Activated CD8-positive, alpha-beta memory T cell treated with anti-CD3 and anti-CD28 coated beads, Interleukin-2, amount 50 U/mL, for 48 hours (primary cell): ENCODE results near the gene ZNF749.
A peak's percentile ranks its signal among the peaks of the same experiment; 100 is the strongest.

Experiments
- DNase-seq: peaks from one replicate; pipeline ENCODE4 v3.0.0-alpha.2; 2020

ZNF749 gene

DNA sequence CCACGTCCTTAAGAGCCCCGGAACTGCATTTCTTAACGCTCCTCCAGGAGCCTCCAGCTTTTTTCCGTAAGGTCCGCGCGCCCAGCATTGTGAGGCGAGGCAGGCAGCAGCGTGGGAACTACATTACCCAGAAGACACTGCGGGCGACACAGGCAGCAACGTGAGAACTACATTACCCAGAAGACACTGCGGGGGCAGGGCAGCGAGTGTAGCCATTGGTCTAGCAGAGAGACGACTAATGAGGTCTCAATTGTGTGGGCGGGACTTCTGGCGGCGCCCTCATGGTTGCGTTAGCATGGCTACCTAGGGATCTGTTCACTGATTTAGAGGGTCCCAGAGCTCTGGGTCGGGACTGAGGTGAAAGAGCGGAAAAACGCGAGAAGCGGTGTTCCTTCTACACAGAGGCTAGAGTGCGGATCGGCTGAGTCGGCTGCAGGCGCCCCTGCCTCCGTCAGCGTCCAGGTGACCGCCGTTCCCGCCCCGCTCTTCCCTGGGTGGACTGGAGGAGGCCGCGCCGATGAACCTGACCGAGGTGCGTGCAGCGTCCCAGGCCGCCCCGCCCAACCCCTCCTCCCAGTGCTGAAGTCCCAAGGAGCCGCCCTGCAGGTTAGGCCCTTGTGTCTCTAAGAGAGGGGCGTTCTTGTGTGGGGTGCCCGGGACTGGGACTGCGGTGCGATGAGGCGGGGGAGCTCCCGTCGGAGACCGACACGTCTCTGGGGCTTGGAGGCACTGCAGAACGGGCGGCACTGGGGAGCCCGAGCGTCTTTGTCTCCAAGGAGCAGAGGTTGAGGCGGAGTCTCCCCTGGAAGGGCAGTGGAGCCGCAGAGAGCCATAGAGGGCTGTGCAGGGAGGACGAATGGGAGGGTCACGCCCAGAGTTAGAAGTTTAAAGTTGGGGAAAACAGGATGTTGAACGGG is at the start of gene ZNF749:
Gene ZNF749 (plus strand): TSS at position 264 of the 917 bp plus-strand sequence. CDS start 254 bp downstream, at position 518.
- DNase-seq: peak; percentile 91

DNA sequence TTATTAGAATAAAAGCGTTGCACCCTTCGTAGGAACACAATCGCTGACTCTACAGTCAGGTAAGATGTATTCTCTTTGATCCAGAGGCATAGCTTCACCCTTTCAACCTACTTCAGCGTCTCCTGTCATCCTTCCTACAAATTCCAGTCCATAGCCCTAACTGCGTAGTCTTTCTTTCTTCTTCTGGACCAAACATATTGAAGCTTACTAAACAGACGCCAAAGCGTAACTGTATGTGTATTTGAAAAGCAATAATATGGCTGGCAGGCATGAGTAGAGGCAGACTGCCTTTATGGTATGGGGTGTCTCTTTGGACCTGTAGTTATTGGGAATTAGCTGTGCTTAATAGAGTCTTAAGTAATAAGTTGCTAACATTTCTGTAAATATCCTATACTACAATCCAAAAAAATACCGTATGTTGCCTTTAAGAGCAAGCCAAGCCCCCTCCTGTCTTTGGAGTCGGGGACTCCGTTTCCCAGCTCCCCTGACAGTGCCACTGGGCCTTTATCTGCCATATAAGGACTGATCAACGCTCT is 45.9 kb upstream of the ZNF749 start:
- DNase-seq: no peak

DNA sequence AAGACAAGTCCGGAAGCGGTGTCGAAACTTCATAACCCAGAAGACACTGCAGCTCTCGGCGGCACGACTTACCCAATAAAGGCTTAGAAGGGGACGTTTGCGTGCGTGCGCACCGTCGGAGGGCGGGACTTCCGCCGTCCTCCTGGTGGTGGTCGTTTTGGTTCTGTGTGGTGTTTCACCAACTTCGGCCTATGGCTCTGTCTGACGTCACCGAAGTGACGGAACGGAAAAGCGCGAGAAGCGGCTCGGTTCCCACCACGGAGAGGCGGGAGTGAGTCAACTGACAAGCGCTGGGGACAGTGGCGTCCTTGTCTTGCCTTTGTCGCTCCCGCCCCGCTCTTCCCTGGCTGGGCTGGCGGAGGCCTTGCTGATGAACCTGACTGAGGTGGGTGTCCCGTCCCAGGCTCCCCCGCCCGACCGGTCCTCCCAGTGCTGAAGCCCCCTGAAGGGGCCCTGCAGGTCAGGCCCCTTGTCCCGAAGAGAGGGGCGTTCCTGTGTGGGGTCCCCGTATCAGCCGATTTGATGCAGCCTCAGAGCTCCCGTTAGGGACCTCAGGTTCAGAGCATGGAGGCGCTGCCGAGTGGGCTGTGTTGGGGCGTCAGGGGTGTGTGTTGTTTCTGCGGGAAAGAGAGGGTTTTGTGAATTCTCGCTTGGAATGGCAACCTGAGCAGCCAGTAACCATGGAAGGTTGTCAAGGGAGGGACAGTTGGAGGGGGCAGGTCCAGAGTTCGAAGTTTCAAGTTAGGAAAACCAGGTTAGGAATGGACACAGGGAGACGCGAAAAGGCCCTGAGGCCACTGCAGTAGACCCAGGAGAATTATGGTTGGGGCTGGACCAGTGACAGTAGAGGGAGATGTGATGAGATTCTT is 45.2 kb upstream of the ZNF749 start, which contains the start of gene ZNF548:
Gene ZNF548 (plus strand): TSS at position 125 of the 869 bp plus-strand sequence. CDS start 246 bp downstream, at position 371.
- DNase-seq: peak; percentile 98

DNA sequence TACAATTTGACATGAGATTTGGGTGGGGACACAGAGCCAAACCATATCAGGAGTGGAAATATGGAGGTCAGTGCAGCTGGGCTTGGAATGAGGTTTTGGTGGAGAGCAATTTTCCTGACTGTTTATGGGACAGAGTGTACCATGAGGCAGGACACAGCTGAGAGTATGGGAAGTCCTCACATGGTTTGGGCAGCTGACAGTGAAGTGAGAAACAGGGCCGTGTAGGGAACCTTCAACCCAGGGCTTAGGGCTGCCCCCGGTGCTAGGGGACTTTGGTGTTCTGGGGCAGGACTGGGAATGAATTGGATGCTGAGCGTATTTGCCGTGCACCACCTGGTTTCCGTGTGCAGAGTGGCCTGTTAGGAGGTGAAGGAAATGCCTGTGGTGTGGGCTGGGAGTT is 39.4 kb upstream of the ZNF749 start:
- DNase-seq: no peak

DNA sequence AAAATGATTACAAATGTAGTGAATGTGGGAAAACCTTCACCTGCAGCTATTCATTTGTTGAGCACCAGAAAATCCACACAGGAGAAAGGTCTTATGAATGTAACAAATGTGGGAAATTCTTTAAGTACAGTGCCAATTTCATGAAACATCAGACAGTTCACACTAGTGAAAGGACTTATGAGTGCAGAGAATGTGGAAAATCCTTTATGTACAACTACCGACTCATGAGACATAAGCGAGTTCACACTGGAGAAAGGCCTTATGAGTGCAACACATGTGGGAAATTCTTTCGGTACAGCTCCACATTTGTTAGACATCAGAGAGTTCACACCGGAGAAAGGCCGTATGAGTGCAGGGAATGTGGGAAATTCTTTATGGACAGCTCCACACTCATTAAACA is 36.3 kb upstream of the ZNF749 start:
- no peak for DNase-seq

DNA sequence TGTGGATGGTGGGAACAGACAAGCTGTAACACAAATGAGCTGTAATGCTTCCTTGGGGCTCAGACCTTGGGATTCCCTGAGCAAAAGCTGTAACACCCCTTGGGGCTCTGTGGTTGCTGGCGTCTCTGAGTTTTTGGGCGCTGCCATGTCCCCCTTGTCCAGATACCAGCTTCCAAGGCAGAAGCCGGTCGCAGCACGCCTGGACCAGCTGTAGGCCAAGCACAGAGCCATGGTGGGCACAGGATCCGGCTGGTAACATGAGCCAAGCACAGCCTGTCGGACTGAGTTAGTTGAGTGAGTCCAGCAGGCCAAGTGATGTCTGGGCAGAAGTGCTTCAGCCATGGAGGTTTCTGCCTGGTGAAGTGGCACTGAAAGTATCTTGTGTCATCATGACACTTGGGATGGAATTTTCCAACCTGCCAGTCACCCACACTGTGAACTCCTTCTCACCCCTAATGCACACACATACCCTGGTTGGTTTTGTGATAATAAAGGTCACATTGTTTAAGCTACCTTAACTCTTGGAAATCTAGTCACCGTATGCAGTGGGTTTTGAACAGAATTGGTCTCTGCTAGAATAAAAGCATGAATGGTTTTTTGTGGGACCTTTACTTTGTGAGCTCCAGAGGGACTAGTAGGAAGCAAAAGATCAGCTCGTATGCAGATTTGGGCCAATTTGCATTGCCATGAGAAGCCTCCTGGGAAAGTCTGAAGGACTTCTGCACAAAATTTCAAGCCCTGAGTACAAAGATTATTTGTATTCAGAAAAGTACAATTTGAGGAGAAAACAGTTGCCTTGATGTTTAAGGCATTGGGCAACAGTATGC is 31.2 kb upstream of the ZNF749 start:
- DNase-seq: no peak

DNA sequence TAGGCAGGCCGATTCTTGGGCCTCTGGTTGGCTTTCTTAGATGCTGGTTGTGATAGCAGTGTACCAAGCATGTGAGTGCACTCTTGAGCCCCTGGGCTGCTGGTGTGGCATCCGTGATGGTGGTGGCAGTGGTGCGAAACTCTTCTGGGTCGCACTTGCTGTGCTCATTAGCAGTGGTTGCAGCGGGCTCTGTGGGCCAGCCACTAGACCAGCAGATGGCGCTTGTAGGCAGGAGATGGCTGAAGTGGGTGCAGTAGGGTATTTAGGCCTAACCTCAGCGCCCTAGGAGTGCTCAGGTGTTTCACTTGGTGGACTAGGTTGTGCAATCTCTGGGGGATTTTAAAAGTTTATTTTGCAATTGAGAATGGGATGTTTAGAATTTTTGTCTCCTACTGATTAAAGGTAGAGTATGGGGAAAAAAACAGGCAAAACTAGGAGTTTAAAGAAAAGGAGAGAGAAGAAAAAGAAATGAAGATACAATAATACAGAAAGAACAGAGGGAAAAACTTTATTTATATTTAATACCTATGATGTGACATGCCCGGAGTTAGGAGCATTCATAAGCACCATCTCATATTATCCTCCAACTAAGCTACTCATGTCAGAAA is 28.5 kb upstream of the ZNF749 start:
- DNase-seq: peak; percentile 80

DNA sequence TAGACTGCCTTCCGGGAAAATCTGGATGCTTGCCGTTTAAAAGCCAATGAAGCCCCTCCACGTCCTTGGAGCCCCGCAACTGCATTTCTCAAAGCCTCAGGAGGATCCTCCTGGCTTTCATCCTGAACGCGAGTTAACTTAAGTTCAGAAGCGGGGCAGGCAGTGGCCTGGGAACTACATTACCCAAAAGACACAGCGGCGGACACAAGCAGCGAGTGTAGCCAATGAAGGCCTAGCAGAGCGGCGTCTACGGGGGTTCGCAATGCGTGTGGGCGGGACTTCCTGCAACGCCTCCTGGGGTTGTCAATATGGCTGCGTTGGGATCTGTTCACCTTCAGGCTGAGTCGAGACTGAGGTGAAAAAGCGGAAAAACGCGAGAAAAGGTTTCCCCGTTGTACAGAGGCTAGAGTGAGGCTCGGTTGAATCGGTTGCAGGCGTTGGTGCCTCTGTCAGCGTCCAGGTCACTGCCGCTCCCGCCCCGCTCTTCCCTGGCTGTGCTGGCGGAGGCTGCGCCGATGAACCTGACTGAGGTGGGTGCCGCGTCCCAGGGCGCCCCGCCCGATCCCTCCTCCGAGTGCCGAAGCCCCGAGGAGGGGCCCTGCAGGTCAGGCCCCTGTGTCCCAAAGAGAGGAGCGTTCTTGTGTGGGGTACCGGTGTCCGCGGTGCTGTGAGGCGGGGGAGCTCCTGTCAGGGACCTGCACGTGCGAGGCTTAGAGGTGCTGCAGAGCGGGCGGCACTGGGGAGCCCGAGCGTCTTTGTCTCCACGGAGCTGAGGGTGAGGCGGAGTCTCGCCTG is 24.1 kb upstream of the ZNF749 start, which contains the start of gene ZNF17:
Gene ZNF17 (plus strand): TSS at position 285 of the 795 bp plus-strand sequence. CDS start 2,455 bp downstream, outside the sequence.
- peak; percentile 91 for DNase-seq

DNA sequence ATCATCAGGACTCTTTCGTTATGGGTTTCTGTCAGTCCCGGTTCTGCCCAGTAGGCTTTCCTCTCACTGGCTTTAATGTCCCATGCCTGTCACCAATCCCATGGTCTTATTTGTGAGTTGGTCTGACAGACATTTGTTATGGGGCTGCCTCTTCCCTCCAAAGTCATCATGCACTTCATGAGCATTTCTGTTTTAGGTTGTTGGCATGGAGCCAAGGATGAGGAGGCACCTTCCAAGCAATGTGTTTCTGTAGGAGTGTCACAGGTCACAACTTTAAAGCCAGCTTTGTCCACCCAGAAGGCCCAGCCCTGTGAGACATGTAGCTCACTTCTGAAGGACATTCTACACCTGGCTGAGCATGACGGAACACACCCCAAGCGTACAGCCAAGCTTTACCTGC is 15.7 kb upstream of the ZNF749 start:
- DNase-seq: no peak

DNA sequence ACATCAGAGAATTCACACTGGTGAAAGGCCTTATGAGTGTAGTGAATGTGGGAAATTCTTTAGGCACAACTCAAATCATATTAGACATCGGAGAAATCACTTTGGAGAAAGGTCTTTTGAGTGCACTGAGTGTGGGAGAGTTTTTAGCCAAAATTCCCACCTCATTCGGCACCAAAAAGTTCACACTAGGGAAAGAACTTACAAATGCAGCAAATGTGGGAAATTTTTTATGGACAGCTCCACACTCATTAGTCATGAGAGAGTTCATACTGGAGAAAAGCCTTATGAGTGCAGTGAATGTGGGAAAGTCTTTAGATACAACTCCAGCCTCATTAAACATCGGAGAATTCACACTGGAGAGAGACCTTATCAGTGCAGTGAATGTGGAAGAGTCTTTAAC is 14.1 kb upstream of the ZNF749 start:
- no peak for DNase-seq

DNA sequence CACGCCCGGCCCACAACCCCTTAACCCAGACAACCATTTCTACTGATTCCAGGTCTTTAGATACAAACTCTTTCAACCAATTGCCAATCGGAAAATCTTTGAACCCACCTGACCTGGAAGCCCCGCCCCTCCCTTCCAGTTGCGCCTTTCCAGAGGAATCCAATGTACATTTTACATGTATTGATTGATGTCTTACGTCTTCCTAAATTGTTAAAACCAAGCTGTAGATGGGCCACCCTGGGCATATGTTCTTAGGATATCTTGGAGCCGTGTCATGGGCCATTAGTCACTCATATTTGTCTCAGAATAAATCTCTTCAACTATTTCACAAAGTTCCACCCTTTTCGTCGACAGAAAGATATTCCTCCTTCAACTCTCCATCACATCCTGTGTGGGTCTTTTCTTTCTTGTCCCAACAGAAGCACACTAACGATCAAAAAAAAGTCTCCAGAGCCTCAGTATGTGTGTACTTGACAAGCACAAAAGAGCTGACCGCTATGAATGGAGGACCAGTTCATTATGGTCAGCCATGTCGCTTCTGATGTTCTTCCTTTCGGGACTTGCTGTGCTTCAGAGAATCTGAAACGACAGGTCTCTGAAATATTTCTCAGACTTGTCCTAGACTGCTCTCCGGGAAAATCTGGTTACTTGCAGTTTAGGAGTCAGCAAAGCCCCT is 601 bp upstream of the ZNF749 start:
- no peak for DNase-seq

DNA sequence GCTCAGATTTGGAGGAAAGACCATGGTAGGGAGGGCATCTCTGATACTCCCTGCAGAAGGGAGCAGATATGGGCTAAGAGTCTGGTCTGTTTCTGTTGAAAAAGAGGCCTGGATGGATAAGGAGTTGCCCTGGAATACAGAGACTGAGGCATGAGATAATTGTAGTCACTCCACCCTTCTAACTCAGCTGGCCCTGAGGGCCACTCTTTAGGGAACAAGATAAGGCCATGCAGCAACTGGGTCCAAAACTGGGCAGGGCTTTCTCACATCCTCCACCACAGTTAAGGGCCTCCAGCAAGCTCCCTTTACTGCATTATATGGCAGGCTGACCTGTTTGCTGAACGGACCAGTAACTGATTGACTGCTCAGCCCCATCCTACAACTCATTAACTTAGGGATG is 1.3 kb downstream of the ZNF749 start:
- DNase-seq: no peak

DNA sequence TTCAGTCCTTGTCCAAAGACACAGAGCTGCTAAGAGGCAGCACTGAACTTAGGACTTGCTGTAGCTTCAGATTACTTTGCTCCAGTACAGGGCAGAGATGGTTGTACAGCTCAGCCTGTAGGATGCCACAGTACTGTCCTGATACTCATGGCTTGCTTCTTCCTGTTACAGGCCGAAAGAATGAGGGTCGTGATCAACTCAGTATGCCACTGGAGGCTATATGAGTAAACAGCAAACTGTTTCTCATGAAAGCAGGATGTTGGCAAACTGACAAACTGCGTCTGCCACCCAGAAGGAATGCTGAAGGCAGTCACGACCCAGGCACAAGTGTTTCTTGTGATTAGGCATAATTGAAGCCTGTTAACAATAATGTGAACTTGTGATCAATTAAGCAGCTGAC is 2.8 kb downstream of the ZNF749 start:
- no peak for DNase-seq

DNA sequence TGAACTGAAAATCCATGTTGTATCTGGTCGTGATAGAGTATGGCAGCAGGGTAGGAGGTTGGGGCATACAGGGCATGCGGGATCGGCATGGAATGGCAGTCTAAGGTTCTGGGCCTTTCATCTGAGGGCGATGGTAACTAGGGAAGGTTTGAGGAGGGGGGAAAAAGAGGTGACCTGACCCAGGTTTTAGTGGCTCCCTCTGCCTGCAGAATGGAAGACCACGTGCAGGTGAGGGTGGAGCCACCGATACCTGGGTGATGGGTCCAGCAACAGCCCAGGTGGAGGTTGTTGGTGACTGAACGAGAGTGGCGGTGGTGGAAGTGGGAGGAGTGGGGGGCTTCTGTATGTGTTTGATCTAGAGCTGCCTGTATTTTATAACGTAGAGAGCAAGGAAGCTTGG is 3.8 kb downstream of the ZNF749 start:
- DNase-seq: no peak

DNA sequence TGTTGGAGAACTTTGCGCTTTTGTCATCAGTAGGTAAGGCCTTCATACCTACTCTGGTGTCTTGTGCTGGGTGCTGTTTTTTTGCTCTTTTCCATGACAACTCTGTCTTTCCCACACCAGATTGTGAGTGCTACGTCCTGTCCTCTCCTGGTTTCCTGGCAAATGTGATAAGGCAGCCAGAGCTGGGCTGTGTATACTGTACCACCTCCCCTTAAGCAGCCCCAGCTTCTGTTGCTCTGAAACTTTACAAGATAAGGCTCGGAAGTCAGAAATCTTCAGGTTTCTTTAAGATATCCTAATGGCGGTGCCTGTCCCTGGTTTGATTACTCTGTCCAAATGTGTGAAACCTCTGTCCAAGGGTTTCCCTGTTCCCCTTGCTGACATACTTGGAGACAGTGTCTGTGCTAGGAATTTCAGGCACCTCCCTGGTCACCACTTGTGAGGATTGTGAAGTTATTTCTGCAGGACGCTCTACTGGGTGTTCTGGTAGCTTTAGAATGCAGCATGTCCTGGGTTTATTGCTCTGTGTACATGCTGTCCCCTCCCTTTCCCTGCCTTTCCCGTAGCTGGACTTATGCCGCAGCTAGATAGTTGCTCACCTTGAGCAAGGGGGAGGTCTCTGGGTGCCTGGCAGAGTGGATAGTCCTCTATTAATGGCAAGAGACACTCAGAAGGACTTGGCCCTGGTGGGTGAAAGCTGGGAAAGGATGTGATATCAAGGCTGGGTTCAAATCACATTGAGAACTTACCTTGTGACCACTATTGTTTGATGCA is 7.0 kb downstream of the ZNF749 start:
- no peak for DNase-seq

DNA sequence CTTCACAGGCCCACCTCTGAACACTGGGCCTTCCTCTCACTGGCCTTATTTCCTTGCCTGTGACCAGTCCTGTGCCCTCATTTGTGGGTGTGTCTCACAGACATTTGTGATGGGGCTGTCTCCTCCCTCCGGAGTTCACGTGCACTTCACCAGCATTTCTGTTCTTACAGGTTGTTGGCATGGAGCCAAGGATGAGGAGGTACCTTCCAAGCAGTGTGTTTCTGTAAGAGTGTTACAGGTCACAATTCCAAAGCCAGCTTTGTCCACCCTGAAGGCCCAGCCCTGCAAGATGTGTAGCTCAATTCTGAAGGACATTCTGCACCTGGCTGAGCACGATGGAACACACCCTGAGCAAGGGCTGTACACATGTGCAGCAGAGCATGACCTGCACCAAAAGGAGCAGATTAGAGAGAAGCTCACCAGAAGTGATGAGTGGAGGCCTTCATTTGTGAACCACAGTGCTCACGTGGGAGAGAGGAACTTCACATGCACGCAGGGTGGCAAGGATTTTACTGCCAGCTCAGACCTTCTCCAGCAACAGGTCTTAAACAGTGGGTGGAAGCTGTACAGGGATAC is 8.1 kb downstream of the ZNF749 start:
- DNase-seq: no peak

DNA sequence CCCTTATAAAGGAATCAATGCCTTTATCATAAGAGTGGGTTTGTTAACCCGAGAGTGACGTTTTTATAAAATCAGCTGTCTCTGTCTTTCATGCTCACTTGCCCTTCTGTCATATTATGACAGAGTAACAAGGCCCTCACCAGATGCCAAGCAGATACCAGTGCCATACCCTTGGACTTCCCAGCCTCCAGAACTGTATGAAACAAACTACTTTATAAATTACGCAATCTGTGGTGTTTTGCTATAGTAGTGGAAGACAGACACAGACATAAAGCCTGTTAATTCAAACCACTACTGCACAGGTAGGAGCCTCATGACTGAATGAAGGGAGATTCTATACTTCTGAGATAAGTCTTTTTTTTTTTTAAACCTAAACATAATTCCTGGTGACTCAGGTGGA is 17.2 kb downstream of the ZNF749 start:
- DNase-seq: no peak

DNA sequence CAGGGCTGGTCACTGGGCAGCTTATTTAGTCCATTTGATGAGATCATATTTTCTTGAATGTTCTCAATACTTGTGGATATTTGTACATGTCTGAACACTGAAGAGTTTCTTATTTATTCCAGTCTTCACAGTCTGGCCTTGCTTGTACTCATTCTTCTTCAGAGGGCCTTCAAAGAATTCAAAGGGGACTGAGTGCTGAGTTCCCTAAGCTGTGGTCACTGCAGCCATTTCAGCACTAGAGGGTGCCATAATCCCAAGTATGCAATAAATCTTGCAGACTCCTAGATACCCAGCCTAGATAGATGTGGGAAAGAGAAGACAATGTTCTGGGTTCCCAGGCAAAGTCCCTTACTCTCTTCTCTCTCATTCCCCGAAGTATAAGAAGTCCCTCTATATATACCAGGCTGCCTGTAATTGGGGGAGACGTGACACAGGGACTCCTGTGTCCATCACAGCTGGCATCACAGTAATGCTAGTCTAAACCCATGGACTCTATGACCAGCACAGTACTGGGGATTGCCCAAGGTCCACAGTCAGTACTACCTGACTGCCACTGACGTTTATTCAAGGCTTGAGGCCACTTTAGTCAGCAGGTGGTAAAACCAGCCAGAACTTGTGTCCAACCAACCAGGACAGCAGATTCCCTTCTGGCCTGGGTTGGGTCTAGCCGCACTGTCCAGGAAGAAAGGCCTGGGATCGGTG is 30.7 kb downstream of the ZNF749 start:
- no peak for DNase-seq

DNA sequence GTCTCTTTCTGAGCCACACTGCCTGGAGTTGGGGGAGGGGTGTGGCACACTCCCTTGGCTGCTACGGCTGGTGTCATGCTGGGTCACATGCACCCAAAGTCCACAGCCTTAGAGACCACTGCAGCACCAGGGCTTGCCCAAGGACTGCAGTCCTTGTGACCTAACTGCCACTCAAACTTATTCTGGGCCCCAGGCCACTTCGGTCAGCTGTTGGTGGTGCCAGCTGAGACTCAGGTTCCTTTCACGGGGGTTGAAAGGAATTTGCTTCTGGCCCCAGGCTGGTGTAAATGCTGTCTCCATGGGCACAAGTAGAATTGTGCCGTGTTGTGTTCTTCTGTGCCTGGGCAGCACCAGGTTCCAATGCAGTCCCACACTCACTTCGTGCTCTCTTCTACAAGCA is 31.4 kb downstream of the ZNF749 start:
- DNase-seq: no peak
